Body of pancreas (tissue), 4 donors: ENCODE data around the gene SHC4. TPM values are rescaled to one million over a fixed set of nuclear protein-coding genes. Genes with fewer than 3 reads are reported as not detected.

ENCODE experiments used
- ATAC-seq: fragments of 150-250 bp; one replicate; pipeline ENCODE4 v1.9.1; 2016
- DNase-seq, 4 donors: peaks; one replicate each; pipeline ENCODE4 v3.0.0-alpha.2; 2019
- H3K27ac ChIP-seq, 4 donors: fragments of 200-600 bp; sonication (generic); 1 replicate in 3 of 4; 2 replicates in 1 of 4; pipeline versions ENCODE4 v1.5.1 to v1.6.1; 2016 to 2019; ENCODE audit warnings: mild to moderate bottlenecking in 1 of 4, mixed read lengths in 1 of 4, moderate library complexity in 1 of 4
- H3K27me3 ChIP-seq, 2 donors: fragments of 200-600 bp; sonication (generic); one replicate each; pipeline ENCODE4 v1.6.0; 2016; ENCODE audit warnings: mild to moderate bottlenecking in 1 of 2
- H3K36me3 ChIP-seq, 2 donors: fragments of 200-600 bp; sonication (generic); replicated peaks in 1 of 2; 2 replicates each; pipeline ENCODE4 v1.5.1; 2016; ENCODE audit warnings: low read depth in 2 of 2; ENCODE audit not compliant: insufficient read depth in 1 of 2
- H3K4me1 ChIP-seq: fragments of 200-600 bp; sonication (generic); one replicate; pipeline ENCODE4 v1.6.0; 2016
- H3K4me3 ChIP-seq, 2 donors: fragments of 200-600 bp; sonication (generic); 1 replicate in 1 of 2; 2 replicates in 1 of 2; pipeline ENCODE4 v1.5.1; 2016 to 2019
- H3K9me3 ChIP-seq, 3 donors: fragments of 200-600 bp; sonication (generic); 1 replicate in 2 of 3; 2 replicates in 1 of 3; pipeline ENCODE4 v1.5.1; 2016
- POLR2A ChIP-seq, 3 donors: fragments of 450-650 bp; IDR thresholded peaks; one replicate each; pipeline ENCODE4 v1.6.1; 2016; ENCODE audit warnings: antibody characterized with exemption in 3 of 3, mild to moderate bottlenecking in 2 of 3
- WGBS, 2 donors: methylation state at CpG; one replicate each; pipeline ENCODE4 v1.1.5; 2017; 5-methylcytosine and 5-hydroxymethylcytosine counted together
- intact Hi-C: fragments of 100-400 bp; cut with DNase I; formaldehyde crosslinking; loops from one replicate; pipeline ENCODE4 v1.15.1; 2023
- total RNA-seq, 2 donors: library from RNA; depleted of rRNA; stranded (reverse); fragments of >200 nt; gene quantifications; one replicate each; pipeline ENCODE4 v1.1.0, GENCODE V29; 2016
- TF ChIP-seq, protein P1 (sequence below), 7 experiments: fragments of 450-650 bp in 4 of 7; fragments of 200-600 bp in 3 of 7; sonication (generic) in 3 of 7; IDR thresholded peaks; one replicate each; pipeline ENCODE4 v1.5.1; 2016 to 2019; ENCODE audit warnings: antibody characterized with exemption in 7 of 7

The SHC4 gene
- total RNA-seq, 2 donors from 2014 or later, result 0.78 TPM; not detected in 1

DNA sequence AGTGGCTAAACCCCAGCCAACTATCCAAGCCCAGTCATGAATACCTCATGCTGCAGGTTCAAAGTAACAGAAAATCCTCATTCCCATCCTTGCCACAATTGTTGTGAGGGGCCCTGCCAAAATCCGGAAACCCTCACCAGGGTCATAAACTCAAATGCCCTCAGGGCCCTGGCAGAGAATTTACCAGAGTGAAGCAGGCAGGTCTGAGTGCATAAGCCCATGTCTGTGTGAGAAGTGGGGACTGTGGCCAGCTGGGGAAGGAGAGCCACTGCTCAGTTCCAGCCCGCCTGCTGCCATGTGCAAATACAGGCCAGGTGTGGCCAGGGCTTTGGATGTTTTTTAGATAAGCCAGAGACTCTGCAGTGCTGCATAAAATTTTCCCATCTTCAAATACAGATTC is 159.8 kb downstream of the SHC4 start:
- TF ChIP-seq, protein P1, sequence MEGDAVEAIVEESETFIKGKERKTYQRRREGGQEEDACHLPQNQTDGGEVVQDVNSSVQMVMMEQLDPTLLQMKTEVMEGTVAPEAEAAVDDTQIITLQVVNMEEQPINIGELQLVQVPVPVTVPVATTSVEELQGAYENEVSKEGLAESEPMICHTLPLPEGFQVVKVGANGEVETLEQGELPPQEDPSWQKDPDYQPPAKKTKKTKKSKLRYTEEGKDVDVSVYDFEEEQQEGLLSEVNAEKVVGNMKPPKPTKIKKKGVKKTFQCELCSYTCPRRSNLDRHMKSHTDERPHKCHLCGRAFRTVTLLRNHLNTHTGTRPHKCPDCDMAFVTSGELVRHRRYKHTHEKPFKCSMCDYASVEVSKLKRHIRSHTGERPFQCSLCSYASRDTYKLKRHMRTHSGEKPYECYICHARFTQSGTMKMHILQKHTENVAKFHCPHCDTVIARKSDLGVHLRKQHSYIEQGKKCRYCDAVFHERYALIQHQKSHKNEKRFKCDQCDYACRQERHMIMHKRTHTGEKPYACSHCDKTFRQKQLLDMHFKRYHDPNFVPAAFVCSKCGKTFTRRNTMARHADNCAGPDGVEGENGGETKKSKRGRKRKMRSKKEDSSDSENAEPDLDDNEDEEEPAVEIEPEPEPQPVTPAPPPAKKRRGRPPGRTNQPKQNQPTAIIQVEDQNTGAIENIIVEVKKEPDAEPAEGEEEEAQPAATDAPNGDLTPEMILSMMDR (IDR thresholded peaks at IDR 0.05), result no peak
- WGBS, 2 donors, result 39 to 49% methylated on average over 2 of the region's 2 CpGs
- Histone ChIP-seq H3K4me3 (no peak overlapping the region), H3K36me3 (no peaks in the 10 kb centered on the region), H3K27me3 (no peaks in the 10 kb centered on the region), H3K4me1 (no peaks in the 10 kb centered on the region), H3K27ac (no peak overlapping the region), H3K9me3 (no peaks in the 10 kb centered on the region)
- DNase-seq (peak; percentile 10 to 65 (median 28)), ATAC-seq (no peak)
- intact Hi-C loops, result no loop called here

DNA sequence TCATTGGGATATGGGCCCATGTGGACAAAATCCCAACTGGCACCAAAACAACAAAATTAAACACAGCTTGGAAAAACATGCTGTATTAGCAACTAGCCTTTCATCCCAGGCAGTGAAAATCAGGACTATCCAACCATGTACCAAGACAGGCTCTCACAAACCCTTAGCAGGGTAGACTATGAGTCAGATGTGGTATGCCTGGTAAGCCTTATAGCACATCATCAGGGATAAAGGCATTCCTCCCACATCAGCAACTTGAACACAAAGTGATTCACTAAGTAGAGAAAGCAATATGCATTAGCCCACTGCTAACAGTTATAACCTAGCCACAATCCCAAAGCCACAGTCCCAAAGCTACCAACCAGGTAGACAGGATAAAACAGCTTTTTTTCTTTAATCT is 160.9 kb downstream of the SHC4 start:
- intact Hi-C loops, result no loop called here
- no peaks in the 10 kb centered on the region for H3K9me3 ChIP-seq
- DNase-seq, result no peak
- no peak overlapping the region for H3K4me3 ChIP-seq
- H3K27me3 ChIP-seq, result no peaks in the 10 kb centered on the region
- H3K36me3 ChIP-seq, result no peaks in the 10 kb centered on the region
- no peak for ATAC-seq
- H3K27ac ChIP-seq, result no peak overlapping the region
- no peaks in the 10 kb centered on the region for H3K4me1 ChIP-seq
- no peak for TF ChIP-seq POLR2A (IDR thresholded peaks at IDR 0.05)
- TF ChIP-seq, protein P1 (IDR thresholded peaks at IDR 0.05), result no peak

DNA sequence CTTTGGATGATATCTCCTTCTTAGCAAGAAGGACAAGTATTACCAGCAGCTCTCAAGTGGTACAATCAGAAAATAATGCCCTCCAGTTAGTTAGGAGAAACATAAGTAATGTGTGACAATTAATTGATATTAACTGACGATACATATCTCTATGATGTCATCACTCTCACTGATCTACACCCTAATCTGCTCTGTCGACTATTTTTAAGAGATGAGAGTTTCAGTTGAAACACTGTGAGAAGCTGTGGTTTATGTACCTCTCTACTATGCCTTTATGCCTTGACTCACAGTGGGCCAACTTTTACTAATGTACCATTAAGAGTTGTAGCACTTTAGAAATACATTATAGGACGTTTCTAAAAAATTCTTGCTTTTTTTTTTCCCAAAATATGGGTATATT is 161.5 kb downstream of the SHC4 start:
- TF ChIP-seq, protein P1 (IDR thresholded peaks at IDR 0.05), result no peak
- no peak for TF ChIP-seq POLR2A (IDR thresholded peaks at IDR 0.05)
- Histone ChIP-seq H3K36me3 (no peaks in the 10 kb centered on the region), H3K9me3 (no peaks in the 10 kb centered on the region), H3K27ac (no peak overlapping the region), H3K4me1 (no peaks in the 10 kb centered on the region), H3K27me3 (no peaks in the 10 kb centered on the region), H3K4me3 (no peak overlapping the region)
- ATAC-seq, result no peak
- intact Hi-C loops, result no loop called here
- no peak for DNase-seq
- WGBS, 2 donors, result 70 to 73% methylated on average over 3 of the region's 3 CpGs

DNA sequence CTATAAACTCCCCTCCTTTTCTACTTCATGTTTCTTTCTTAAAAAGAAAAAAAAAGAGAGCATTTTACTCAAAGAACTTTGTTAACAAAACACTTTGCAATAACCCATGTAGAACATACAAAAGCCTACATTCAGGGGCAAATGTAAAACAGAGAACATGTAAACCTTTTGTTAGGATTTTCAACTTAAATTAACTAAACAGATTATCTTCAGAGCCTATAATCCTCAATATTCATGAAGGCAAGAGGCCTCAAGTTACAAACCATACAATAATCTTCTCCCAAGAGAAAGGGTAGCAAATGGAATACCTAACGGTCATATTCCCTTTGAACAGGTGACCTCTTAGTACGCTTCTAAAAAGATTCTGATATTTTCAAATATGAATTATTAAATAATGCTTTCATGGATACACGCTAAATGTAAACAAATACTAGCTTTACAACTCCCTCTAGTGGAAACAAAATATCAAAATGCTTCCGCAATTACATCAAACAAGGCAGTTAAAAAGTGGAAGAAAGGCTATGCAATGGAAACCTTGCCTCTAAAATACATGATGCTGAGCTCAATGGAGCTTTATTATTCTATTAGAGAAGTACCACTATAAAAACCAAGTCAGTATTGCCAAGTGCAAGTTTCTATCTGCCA is 162.8 kb downstream of the SHC4 start:
- Histone ChIP-seq H3K4me3 (no peak overlapping the region), H3K27ac (no peak overlapping the region), H3K36me3 (no peaks in the 10 kb centered on the region), H3K9me3 (no peaks in the 10 kb centered on the region), H3K27me3 (no peaks in the 10 kb centered on the region), H3K4me1 (no peaks in the 10 kb centered on the region)
- intact Hi-C loops, result no loop called here
- WGBS, 2 donors, result 20 to 27% methylated on average over 4 of the region's 4 CpGs
- TF ChIP-seq, protein P1 (IDR thresholded peaks at IDR 0.05), result peak in 6 of 7 experiments; percentile 34 to 55 (median 49)
- no peak for TF ChIP-seq POLR2A (IDR thresholded peaks at IDR 0.05)
- ATAC-seq (peak; percentile 45), DNase-seq (no peak)

DNA sequence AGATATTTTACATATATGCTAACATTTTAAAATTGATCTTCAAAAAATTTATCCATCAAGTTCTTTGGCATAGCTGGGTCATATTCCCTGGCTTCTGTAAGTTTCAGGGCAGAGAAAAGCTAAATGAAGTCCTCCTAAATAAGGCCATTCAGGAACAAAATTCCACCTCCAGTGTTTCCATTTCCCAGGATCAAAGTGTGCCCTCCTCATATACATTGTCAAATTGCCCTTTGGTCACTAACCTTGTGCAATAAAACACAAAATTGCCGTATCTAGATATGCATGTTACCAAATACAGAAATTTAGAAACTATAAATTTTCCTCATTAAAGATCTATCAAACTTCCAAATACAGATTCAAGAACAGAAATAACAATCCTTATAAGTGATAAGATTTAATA is 163.5 kb downstream of the SHC4 start:
- ATAC-seq, result no peak
- no peak overlapping the region for H3K27ac ChIP-seq
- intact Hi-C loops, result no loop called here
- no peaks in the 10 kb centered on the region for H3K36me3 ChIP-seq
- no peak for TF ChIP-seq POLR2A (IDR thresholded peaks at IDR 0.05)
- TF ChIP-seq, protein P1 (IDR thresholded peaks at IDR 0.05), result no peak
- DNase-seq, result no peak
- no peaks in the 10 kb centered on the region for H3K27me3 ChIP-seq
- H3K9me3 ChIP-seq, result no peaks in the 10 kb centered on the region
- H3K4me1 ChIP-seq, result no peaks in the 10 kb centered on the region
- no peak overlapping the region for H3K4me3 ChIP-seq
- 73 to 79% methylated on average over 1 of the region's 1 CpG for WGBS, 2 donors
